Epithelial cell of alveolus of lung (primary cell): ENCODE data around the gene HBB. TPM values are rescaled to one million over a fixed set of nuclear protein-coding genes. Genes with fewer than 3 reads are reported as not detected.

ENCODE experiments used
- total RNA-seq: library from RNA; depleted of rRNA; stranded (reverse); fragments of >200 nt; gene quantifications from 2 replicates; pipeline ENCODE4 v1.2.1, GENCODE V29; 2015

Gene HBB
- not detected in 2 replicates for total RNA-seq

GRCh38 chr11:5226732-5227310 is at the start of gene HBB:
TSS of gene HBB (minus strand) at chr11:5227071. CDS start at chr11:5227021, 50 bp downstream.

GRCh38 chr11:5269715-5270147 is 42.9 kb upstream of the HBB start, which contains the start of gene HBE1:
TSS of gene HBE1 (minus strand) at chr11:5269945. CDS start at chr11:5269890, 55 bp downstream.

GRCh38 chr11:5254646-5255413 is 28.0 kb upstream of the HBB start, which contains the start of gene HBG2:
TSS of gene HBG2 (minus strand) at chr11:5254781. CDS start at chr11:5254728, 53 bp downstream.

GRCh38 chr11:5249807-5250396 is 23.0 kb upstream of the HBB start, which contains the start of gene HBG1:
TSS of gene HBG1 (minus strand) at chr11:5249857. CDS start at chr11:5249804, 53 bp downstream.

GRCh38 chr11:5234381-5234834 is 7.5 kb upstream of the HBB start, which contains the start of gene HBD:
TSS of gene HBD (minus strand) at chr11:5234483. CDS start at chr11:5234433, 50 bp downstream.

GRCh38 chr11:5200582-5200981 is 26.3 kb downstream of the HBB start, which contains the start of gene OR51V1:
TSS of gene OR51V1 (minus strand) at chr11:5200682. CDS start at chr11:5200682, 0 bp downstream.

Other genes starting within 250 kb of the HBB start
- not detected in 2 replicates for gene OR51L1, start 232.2 kb downstream of the HBB start, total RNA-seq
- not detected in 2 replicates for gene OR52J3, start 180.5 kb downstream of the HBB start, total RNA-seq
- gene OR52E2, start 167.4 kb downstream of the HBB start, total RNA-seq = not detected in 2 replicates
- not detected in 2 replicates for gene OR52E1, start 157.5 kb downstream of the HBB start, total RNA-seq
- not detected in 2 replicates for gene OR52A5, start 88.7 kb downstream of the HBB start, total RNA-seq
- not detected in 2 replicates for gene OR52A1, start 72.3 kb downstream of the HBB start, total RNA-seq
- not detected in 2 replicates for gene OR51V1, start 26.4 kb downstream of the HBB start, total RNA-seq
- gene HBD, start 7.4 kb upstream of the HBB start, total RNA-seq = not detected in 2 replicates
- gene HBG1, start 22.8 kb upstream of the HBB start, total RNA-seq = not detected in 2 replicates
- 1.2 TPM in 1 of 2 replicates, not detected in the other for gene HBG2, start 27.7 kb upstream of the HBB start, total RNA-seq
- not detected in 2 replicates for gene HBE1, start 42.9 kb upstream of the HBB start, total RNA-seq
- not detected in 2 replicates for gene OR51B4, start 74.9 kb upstream of the HBB start, total RNA-seq
- gene OR51B2, start 97.2 kb upstream of the HBB start, total RNA-seq = not detected in 2 replicates
- not detected in 2 replicates for gene OR51B5, start 116.5 kb upstream of the HBB start, total RNA-seq
- not detected in 2 replicates for gene OR51B6, start 124.4 kb upstream of the HBB start, total RNA-seq
- gene OR51M1, start 156.7 kb upstream of the HBB start, total RNA-seq = not detected in 2 replicates
- not detected in 2 replicates for gene OR51Q1, start 195.0 kb upstream of the HBB start, total RNA-seq
- gene OR51I1, start 214.4 kb upstream of the HBB start, total RNA-seq = not detected in 2 replicates
- not detected in 2 replicates for gene OR51I2, start 222.3 kb upstream of the HBB start, total RNA-seq